GM11168 (cell line): ENCODE results near the gene PACS1.
"Not testable (repeated sequence)": the region's sequence is repeated elsewhere in the genome, so short reads cannot be mapped to it uniquely, and the experiment has no call there.

ENCODE experiments used
- in situ Hi-C: fragments of 300-500 bp; cut with MboI; formaldehyde crosslinking; loops from one replicate; pipeline ENCODE4 v1.12.0; 2022; ENCODE audit warnings: low sequenced_read_pairs; ENCODE audit not compliant: unreplicated experiment

Gene PACS1

GRCh38 chr11:66069715-66070603, at the start of gene PACS1:
TSS of gene PACS1 (plus strand) at chr11:66070272. CDS start at chr11:66070487, 215 bp downstream.
- in situ Hi-C loops, result no loop called here

- in situ Hi-C loops, result no loop called here
Measured at GRCh38 chr11:66020618-66021357, 49.3 kb upstream of the PACS1 start.

GRCh38 chr11:66022401-66023185, 47.5 kb upstream of the PACS1 start:
- in situ Hi-C loops, result no loop called here

- in situ Hi-C loops, result not testable (repeated sequence)
Measured at GRCh38 chr11:66023186-66023440, 47.0 kb upstream of the PACS1 start.

- in situ Hi-C loops, result no loop called here
Measured at GRCh38 chr11:66026017-66026529, 44.0 kb upstream of the PACS1 start, which contains the start of gene CATSPER1. TSS of gene CATSPER1 (minus strand) at chr11:66026479. CDS start at chr11:66026379, 100 bp downstream.

GRCh38 chr11:66032957-66033735, 36.9 kb upstream of the PACS1 start:
- in situ Hi-C loops, result no loop called here

GRCh38 chr11:66035653-66036333, 34.3 kb upstream of the PACS1 start:
- in situ Hi-C loops, result no loop called here

- in situ Hi-C loops, result no loop called here
Measured at GRCh38 chr11:66036334-66036710, 33.8 kb upstream of the PACS1 start.

- in situ Hi-C loops, result no loop called here
Measured at GRCh38 chr11:66037327-66037726, 32.7 kb upstream of the PACS1 start.

- in situ Hi-C loops, result no loop called here
Measured at GRCh38 chr11:66039765-66040164, 30.3 kb upstream of the PACS1 start.

GRCh38 chr11:66042227-66042995, 27.7 kb upstream of the PACS1 start:
- in situ Hi-C loops, result no loop called here

GRCh38 chr11:66042996-66043906, 26.8 kb upstream of the PACS1 start:
- in situ Hi-C loops, result no loop called here

GRCh38 chr11:66044757-66045156, 25.3 kb upstream of the PACS1 start:
- in situ Hi-C loops, result no loop called here

- in situ Hi-C loops, result no loop called here
Measured at GRCh38 chr11:66045177-66045639, 24.9 kb upstream of the PACS1 start.

- in situ Hi-C loops, result no loop called here
Measured at GRCh38 chr11:66046901-66047300, 23.2 kb upstream of the PACS1 start.

GRCh38 chr11:66047541-66048365, 22.3 kb upstream of the PACS1 start:
- in situ Hi-C loops, result no loop called here
